Measurements from ENCODE around the gene RP2. TPM values are rescaled to one million over a fixed set of nuclear protein-coding genes. Genes with fewer than 3 reads are reported as not detected.

The RP2 gene
- 6.1 and 6.9 TPM in 2 replicates for total RNA-seq (2021; fragmentation: NEBNext Ultra II Directional; extraction: Animal tissue kit (Norgen Biotek cat#: 25700))
- 1.8 and 2.2 TPM in 2 replicates for polyA plus RNA-seq (2011; rRNA removed)
- 3.2 TPM for polyA plus RNA-seq (2011; cell fraction: cytosol; rRNA removed)
- 1.2 TPM for polyA plus RNA-seq (2011; cell fraction: nucleus; rRNA removed)
- polyA plus RNA-seq (2012, experiment 1 of 2) = 2.5 to 5.4 TPM (median 3.4 TPM) in 4 replicates
- 0.83 TPM for polyA plus RNA-seq (2012, experiment 2 of 2)
- polyA plus RNA-seq (2013, experiment 1 of 2) = 3.6 TPM
- 3.7 TPM for polyA plus RNA-seq (2013, experiment 2 of 2)
- 3.3 and 5.3 TPM in 2 replicates for polyA minus RNA-seq (2011; rRNA and poly(A)+ RNA removed)
- polyA minus RNA-seq (2011; cell fraction: cytosol; rRNA and poly(A)+ RNA removed) = 2.0 TPM
- 2.1 TPM for polyA minus RNA-seq (2011; cell fraction: nucleus; rRNA and poly(A)+ RNA removed)
- long read RNA-seq, experiment 1, partial matches to known transcripts = 12 of 16 reads
- long read RNA-seq, experiment 1, other reads (novel, unspliced or antisense) = 1 of 16 reads
- long read RNA-seq, experiment 2, partial matches to known transcripts = 0 of 2 reads
- long read RNA-seq, experiment 2, other reads (novel, unspliced or antisense) = 0 of 2 reads

DNA sequence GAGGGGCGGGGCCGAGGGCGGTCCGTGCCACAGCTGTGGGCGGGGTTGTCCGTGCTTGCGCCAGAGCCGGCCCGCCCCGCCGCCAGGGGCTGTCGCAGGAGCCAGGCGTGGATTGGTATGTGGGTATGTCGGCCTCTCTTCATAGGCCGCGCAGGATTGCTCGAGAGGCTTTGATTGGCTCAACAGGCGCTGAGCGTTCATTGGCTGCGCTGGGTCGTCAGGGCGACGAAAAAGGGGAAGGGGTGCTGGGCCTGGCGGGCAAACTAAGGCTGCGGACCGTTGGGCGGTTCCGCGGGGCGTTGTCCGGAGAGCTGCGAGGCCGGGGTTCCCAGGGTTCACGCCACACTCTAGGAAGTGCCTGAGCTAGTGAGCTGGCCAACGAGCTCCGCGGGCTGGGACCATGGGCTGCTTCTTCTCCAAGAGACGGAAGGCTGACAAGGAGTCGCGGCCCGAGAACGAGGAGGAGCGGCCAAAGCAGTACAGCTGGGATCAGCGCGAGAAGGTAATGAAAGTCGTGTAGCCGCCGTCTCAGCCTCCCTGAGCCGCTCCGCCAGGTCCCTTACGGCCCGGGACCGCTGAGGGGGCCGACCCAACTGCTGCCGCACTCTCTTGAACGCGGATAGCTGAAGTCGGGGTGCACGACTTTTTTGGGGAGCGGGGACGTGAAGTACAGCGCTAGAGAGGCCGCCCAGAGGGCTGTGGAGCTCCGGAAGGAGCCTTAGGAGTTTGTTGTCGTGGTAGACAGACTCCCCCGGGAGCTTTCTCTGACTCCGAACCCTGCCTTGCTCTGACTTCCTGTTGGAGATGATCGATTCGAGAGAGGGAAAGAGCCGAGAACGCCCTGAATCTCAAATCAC lies at the start of gene RP2:
Gene RP2 (plus strand): TSS at position 343 of the 857 bp plus-strand sequence. CDS start 58 bp downstream, at position 401.
- peak within 1 kb of the TSS; percentile 32; the same call in 1 of the 2 replicates for H3K27ac ChIP-seq (ENCODE audit: low read depth, low read length)
- H4K8ac ChIP-seq (ENCODE audit: extremely low read depth, insufficient read depth, low read length) = peak within 1 kb of the TSS; percentile 79; the same call in 1 of the 2 replicates
- no peak within 1 kb of the TSS for H2AK5ac ChIP-seq (ENCODE audit: low read depth, low read length)
- no peak within 1 kb of the TSS for H2BK12ac ChIP-seq (ENCODE audit: low read depth, low read length)
- H2BK5ac ChIP-seq (ENCODE audit: low read depth, low read length) = no peak within 1 kb of the TSS
- ChIA-PET CTCF (ENCODE audit: partially characterized antibody) (interaction anchor here (0.6 to 0.9 kb wide), 2 partner anchors 77 to 182 kb away, joined by 3 read pairs; no protein-coding TSS in a partner anchor), POLR2A (ENCODE audit: partially characterized antibody) (interaction anchor here (0.8 kb wide), 1 partner anchor 68 kb away, joined by 3 read pairs; no protein-coding TSS in a partner anchor)
- H3K9ac ChIP-seq (replicated peaks in 1 of 4; ENCODE audit: extremely low read depth in 1 of 4, low read depth in 3 of 4, low read length in 3 of 4) = peak within 1 kb of the TSS; percentile 14 to 79 (median 54)
- DNase-seq (ENCODE audit: low read depth in 1 of 2, low spot score in 2 of 2) = peak; percentile 80 to 86
- H2BK15ac ChIP-seq (ENCODE audit: low read length) = no peak within 1 kb of the TSS
- no peaks in the 10 kb centered on the region for H4K20me1 ChIP-seq (replicated peaks in 1 of 2; ENCODE audit: control insufficient read depth in 1 of 2, insufficient read depth in 2 of 2, low read length in 2 of 2)
- peaks cover 0 to 21% of the 10 kb centered on the region in 2 experiments; a peak in 2 of 4 replicates for H3K79me2 ChIP-seq (ENCODE audit: control insufficient read depth in 1 of 2, insufficient read depth in 2 of 2, low read length in 2 of 2)
- H3K4me1 ChIP-seq (replicated peaks in 1 of 4; ENCODE audit: control insufficient read depth in 3 of 4, insufficient read depth in 4 of 4, low read length in 3 of 4) = no peaks in the 10 kb centered on the region
- no peaks in the 10 kb centered on the region; the same call in 1 of the 2 replicates for H3K23me2 ChIP-seq (ENCODE audit: low read depth, low read length)
- H3K18ac ChIP-seq (ENCODE audit: extremely low read depth, low read length) = no peak within 1 kb of the TSS; the same call in 1 of the 2 replicates
- no peak within 1 kb of the TSS for H4K91ac ChIP-seq (replicated peaks; ENCODE audit: insufficient read length, low read length)
- H3K79me1 ChIP-seq (ENCODE audit: low read depth, low read length) = no peaks in the 10 kb centered on the region
- H4K5ac ChIP-seq (ENCODE audit: insufficient read length, low read depth, low read length) = no peak within 1 kb of the TSS
- H3K9me3 ChIP-seq (ENCODE audit: insufficient read depth in 2 of 2, low read depth in 1 of 2, low read length in 1 of 2) = no peaks in the 10 kb centered on the region
- FAIRE-seq = peak; percentile 77
- H3K4ac ChIP-seq (replicated peaks; ENCODE audit: insufficient read length, low read depth, low read length) = no peak within 1 kb of the TSS
- H2BK120ac ChIP-seq (replicated peaks; ENCODE audit: low read depth, low read length) = no peak within 1 kb of the TSS
- peak within 1 kb of the TSS; percentile 77 to 94 (median 88) for H3K4me3 ChIP-seq (ENCODE audit: extremely low read depth in 1 of 4, insufficient read depth in 2 of 4, low read depth in 3 of 4, low read length in 4 of 4)
- no peak within 1 kb of the TSS for H3K56ac ChIP-seq (replicated peaks; ENCODE audit: insufficient read length, low read depth, low read length)
- H3K23ac ChIP-seq (ENCODE audit: insufficient read length) = no peak within 1 kb of the TSS
- H3K14ac ChIP-seq (ENCODE audit: insufficient read length) = no peak within 1 kb of the TSS
- H2AFZ ChIP-seq (ENCODE audit: low read length) = peak within 1 kb of the TSS; percentile 59; the same call in 1 of the 2 replicates
- no peak within 1 kb of the TSS for H2BK20ac ChIP-seq (ENCODE audit: low read length)
- H3K4me2 ChIP-seq (ENCODE audit: insufficient read depth in 1 of 2, low read depth in 2 of 2, low read length in 2 of 2) = peak within 1 kb of the TSS; percentile 71 to 72
- H3K27me3 ChIP-seq (replicated peaks in 1 of 4; ENCODE audit: control insufficient read depth in 3 of 4, extremely low read depth in 1 of 4, insufficient read depth in 3 of 4, low read length in 3 of 4) = no peaks in the 10 kb centered on the region
- no peaks in the 10 kb centered on the region for H3K36me3 ChIP-seq (ENCODE audit: control insufficient read depth in 2 of 4, insufficient read depth in 4 of 4, low read length in 3 of 4)
- WGBS, 2 experiments (ENCODE audit: extremely low coverage in 1 of 2, insufficient coverage in 1 of 2, insufficient read length in 1 of 2, insufficient replicate concordance in 2 of 2, low coverage in 1 of 2, low lambda C conversion rate in 2 of 2, missing lambda C conversion rate in 1 of 2) = 0% methylated on average over 21 of the region's 71 CpGs; no CpG with 5 or more reads in 1 of the 2 experiments
- no peak for TF ChIP-seq HDAC6 (IDR thresholded peaks at IDR 0.05; ENCODE audit: low read depth, low read length)
- TF ChIP-seq SP1 (IDR thresholded peaks at IDR 0.05; ENCODE audit: low read depth, low read length) = peak; percentile 84
- TF ChIP-seq JUND (IDR thresholded peaks at IDR 0.05; ENCODE audit: low read length) = no peak
- TF ChIP-seq GTF2F1 (IDR thresholded peaks at IDR 0.05; ENCODE audit: borderline replicate concordance, low read depth, low read length) = no peak
- TF ChIP-seq EGR1 (IDR thresholded peaks at IDR 0.05; ENCODE audit: borderline replicate concordance, low read depth, low read length) = no peak
- peak; percentile 97 for TF ChIP-seq ASH2L (IDR thresholded peaks at IDR 0.05; ENCODE audit: low read length)
- peak; percentile 33 to 56; a peak in 2 of 3 replicates for TF ChIP-seq POLR2A (IDR thresholded peaks at IDR 0.05; ENCODE audit: control extremely low read depth in 1 of 2, low read depth in 2 of 2, low read length in 2 of 2)
- TF ChIP-seq BACH1 (IDR thresholded peaks at IDR 0.05; ENCODE audit: low read length) = 0 out of 2 replicates have a peak, but pooled peaks have one; percentile 27
